Gastrocnemius medialis (tissue), 4 donors: ENCODE measurements around the gene PDPN. TPM values are rescaled to one million over a fixed set of nuclear protein-coding genes. Genes with fewer than 3 reads are reported as not detected.

Experiments
- ATAC-seq, 2 donors: fragments of 150-250 bp; one replicate each; pipeline ENCODE4 v1.9.1; 2016
- DNase-seq, 2 donors: peaks; one replicate each; pipeline ENCODE4 v3.0.0-alpha.2; 2019
- H3K27ac ChIP-seq, 4 donors: fragments of 200-600 bp; sonication (generic); 1 replicate in 1 of 4; 2 replicates in 3 of 4; pipeline ENCODE4 v1.5.1; 2016 to 2018; ENCODE audit warnings: mild to moderate bottlenecking in 2 of 4, moderate library complexity in 1 of 4
- H3K27me3 ChIP-seq, 3 donors: fragments of 200-600 bp; sonication (generic) in 2 of 3; 1 replicate in 1 of 3; 2 replicates in 2 of 3; pipeline versions ENCODE4 v1.5.1 to v1.6.0; 2016 to 2019; ENCODE audit warnings: mild to moderate bottlenecking in 1 of 3, moderate library complexity in 1 of 3
- H3K36me3 ChIP-seq, 2 donors: fragments of 200-600 bp; sonication (generic) in 1 of 2; one replicate each; pipeline ENCODE4 v1.5.1; 2017 to 2018
- H3K4me1 ChIP-seq, 2 donors: fragments of 200-600 bp; sonication (generic) in 1 of 2; one replicate each; pipeline ENCODE4 v1.5.1; 2016 to 2017; ENCODE audit warnings: mild to moderate bottlenecking in 2 of 2
- H3K4me3 ChIP-seq, 4 donors: fragments of 200-600 bp; sonication (generic) in 3 of 4; 1 replicate in 1 of 4; 2 replicates in 3 of 4; pipeline ENCODE4 v1.5.1; 2016 to 2019; ENCODE audit warnings: mild to moderate bottlenecking in 2 of 4
- H3K9me3 ChIP-seq, 3 donors: fragments of 200-600 bp; sonication (generic) in 2 of 3; 1 replicate in 1 of 3; 2 replicates in 2 of 3; pipeline ENCODE4 v1.5.1; 2016 to 2019
- CTCF ChIP-seq, 5 experiments: fragments of 450-650 bp in 3 of 5; fragments of 200-600 bp in 2 of 5; sonication (generic) in 2 of 5; IDR thresholded peaks in 4 of 5; conservative IDR thresholded peaks in 1 of 5; 1 replicate in 4 of 5; 2 replicates in 1 of 5; pipeline ENCODE4 v1.5.1; 2016 to 2019; ENCODE audit warnings: antibody characterized with exemption in 5 of 5, mild to moderate bottlenecking in 3 of 5, moderate library complexity in 3 of 5
- POLR2A ChIP-seq, 2 donors: fragments of 450-650 bp; IDR thresholded peaks; one replicate each; pipeline ENCODE4 v1.6.1; 2017; ENCODE audit warnings: antibody characterized with exemption in 2 of 2, mild to moderate bottlenecking in 2 of 2, moderate library complexity in 2 of 2
- in situ Hi-C, 4 donors: fragments of 200-750 bp; cut with MboI; loops; one replicate each; pipeline versions ENCODE4 v1.15.0 to v1.8.0; 2017; ENCODE audit warnings: low sequenced_read_pairs in 4 of 4
- intact Hi-C: fragments of 100-400 bp; cut with DNase I; formaldehyde crosslinking; loops from one replicate; pipeline ENCODE4 v1.15.1; 2023; ENCODE audit warnings: low total_unique reads
- total RNA-seq, 4 donors: library from RNA; depleted of rRNA; stranded (reverse); fragments of >200 nt; gene quantifications; one replicate each; pipeline versions ENCODE4 v1.1.0 to v1.2.3, GENCODE V29; 2016

Gene PDPN
- total RNA-seq, 4 donors from 2014 or later = 9.8 to 42.5 (median 21.3) TPM

GRCh38 chr1:13623021-13623637, 39.5 kb downstream of the PDPN start:
- ATAC-seq = no peak

GRCh38 chr1:13624526-13624925, 40.9 kb downstream of the PDPN start:
- Histone ChIP-seq H3K27ac (no peak overlapping the region), H3K4me3 (no peak overlapping the region), H3K4me1 (peaks cover 2 to 8% of the 10 kb centered on the region in 2 donors), H3K9me3 (no peaks in the 10 kb centered on the region), H3K27me3 (no peaks in the 10 kb centered on the region), H3K36me3 (no peaks in the 10 kb centered on the region)
- no peak for DNase-seq
- no peak for ATAC-seq
- no peak for TF ChIP-seq CTCF (IDR thresholded peaks at IDR 0.05 in 4 of 5, conservative IDR thresholded peaks at IDR 0.05 in 1 of 5)
- TF ChIP-seq POLR2A (IDR thresholded peaks at IDR 0.05) = no peak
- in situ Hi-C loops = no loop called here
- intact Hi-C loops = no loop called here

More at GRCh38 chr1:13623021-13623637, 39.5 kb downstream of the PDPN start:
- DNase-seq = no peak
- TF ChIP-seq CTCF (IDR thresholded peaks at IDR 0.05 in 4 of 5, conservative IDR thresholded peaks at IDR 0.05 in 1 of 5) (no peak), POLR2A (IDR thresholded peaks at IDR 0.05) (no peak)
- Histone ChIP-seq H3K4me1 (peaks cover 8 to 16% of the 10 kb centered on the region in 2 donors), H3K4me3 (no peak overlapping the region), H3K27ac (no peak overlapping the region), H3K9me3 (no peaks in the 10 kb centered on the region), H3K36me3 (no peaks in the 10 kb centered on the region), H3K27me3 (no peaks in the 10 kb centered on the region)
- in situ Hi-C loops = no loop called here
- intact Hi-C loops = no loop called here

GRCh38 chr1:13627127-13627526, 43.5 kb downstream of the PDPN start:
- no peak overlapping the region for H3K4me3 ChIP-seq
- H3K27me3 ChIP-seq = no peaks in the 10 kb centered on the region
- DNase-seq = no peak
- no peaks in the 10 kb centered on the region for H3K4me1 ChIP-seq
- H3K9me3 ChIP-seq = no peaks in the 10 kb centered on the region
- no peak for TF ChIP-seq CTCF (IDR thresholded peaks at IDR 0.05 in 4 of 5, conservative IDR thresholded peaks at IDR 0.05 in 1 of 5)
- no peak for TF ChIP-seq POLR2A (IDR thresholded peaks at IDR 0.05)
- in situ Hi-C loops (no loop called here), intact Hi-C loops (no loop called here)
- H3K27ac ChIP-seq = no peak overlapping the region
- no peak for ATAC-seq
- no peaks in the 10 kb centered on the region for H3K36me3 ChIP-seq

DNA sequence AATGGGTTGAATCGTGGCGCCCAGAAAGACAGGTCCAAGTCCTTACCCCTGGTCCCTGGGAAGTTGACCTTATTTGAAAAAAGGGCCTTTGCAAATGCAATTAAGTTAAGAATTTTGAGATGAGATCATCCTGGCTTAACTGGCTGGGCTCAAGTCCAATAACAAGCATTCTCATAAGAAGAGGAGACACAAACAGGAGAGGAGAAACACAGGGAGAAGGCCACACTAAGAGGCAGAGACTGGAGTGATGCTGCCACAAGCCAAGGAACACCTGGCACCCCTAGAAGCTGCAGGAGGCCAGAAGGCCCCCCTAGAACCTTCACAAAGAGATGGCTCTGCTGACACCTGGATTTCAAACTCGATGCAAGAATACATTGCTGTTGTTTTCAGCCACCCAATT, 44.6 kb downstream of the PDPN start:
- ATAC-seq (no peak), DNase-seq (no peak)
- no peaks in the 10 kb centered on the region for H3K27me3 ChIP-seq
- intact Hi-C loops (no loop called here), in situ Hi-C loops (no loop called here)
- no peaks in the 10 kb centered on the region for H3K36me3 ChIP-seq
- H3K4me3 ChIP-seq = no peak overlapping the region
- TF ChIP-seq POLR2A (IDR thresholded peaks at IDR 0.05) (no peak), CTCF (IDR thresholded peaks at IDR 0.05 in 4 of 5, conservative IDR thresholded peaks at IDR 0.05 in 1 of 5) (no peak)
- H3K9me3 ChIP-seq = no peaks in the 10 kb centered on the region
- no peaks in the 10 kb centered on the region for H3K4me1 ChIP-seq
- H3K27ac ChIP-seq = no peak overlapping the region

GRCh38 chr1:13628711-13629110, 45.1 kb downstream of the PDPN start:
- H3K4me3 ChIP-seq = no peak overlapping the region
- H3K27ac ChIP-seq = no peak overlapping the region
- H3K27me3 ChIP-seq = no peaks in the 10 kb centered on the region
- no peaks in the 10 kb centered on the region for H3K4me1 ChIP-seq
- no peaks in the 10 kb centered on the region for H3K36me3 ChIP-seq
- in situ Hi-C loops (no loop called here), intact Hi-C loops (no loop called here)
- no peaks in the 10 kb centered on the region for H3K9me3 ChIP-seq
- DNase-seq = no peak
- no peak for ATAC-seq
- TF ChIP-seq CTCF (IDR thresholded peaks at IDR 0.05 in 4 of 5, conservative IDR thresholded peaks at IDR 0.05 in 1 of 5) (no peak), POLR2A (IDR thresholded peaks at IDR 0.05) (no peak)
